ENCODE data around the gene KSR1. TPM values are rescaled to one million over a fixed set of nuclear protein-coding genes. Genes with fewer than 3 reads are reported as not detected.

KSR1 gene
- total RNA-seq, 1 donor from 2014 or later, result 90.2 TPM

DNA sequence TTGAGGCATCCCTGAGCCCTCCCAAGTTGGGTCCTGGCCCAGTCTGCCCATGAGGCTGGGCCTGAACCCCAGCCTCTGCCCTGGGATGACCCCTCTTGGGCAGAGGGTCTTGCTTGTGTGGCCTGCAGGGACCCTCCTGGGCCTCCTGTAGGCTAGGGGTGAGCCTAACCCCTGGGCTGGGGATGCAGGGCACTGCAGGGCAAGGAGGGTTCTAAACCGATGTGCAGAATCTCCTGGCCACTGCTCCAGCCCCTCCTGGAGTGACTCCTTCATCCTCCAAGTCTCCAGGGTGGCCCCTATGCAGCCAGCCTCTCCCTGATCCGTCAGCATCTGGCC is 212.2 kb downstream of the KSR1 start:
- DNase-seq (ENCODE audit: low read depth) (no peak), FAIRE-seq (no peak)
- Mint-ChIP-seq H3K9me3 (ENCODE audit: unreplicated experiment) (no peaks in the 10 kb centered on the region), H3K27me3 (ENCODE audit: low read depth, unreplicated experiment) (peaks cover 38% of the 10 kb centered on the region), H3K27ac (ENCODE audit: unreplicated experiment) (no peak overlapping the region), H3K4me1 (ENCODE audit: low read depth, unreplicated experiment) (no peaks in the 10 kb centered on the region), H3K36me3 (ENCODE audit: low read depth, unreplicated experiment) (peaks cover 2% of the 10 kb centered on the region), H3K4me3 (ENCODE audit: unreplicated experiment) (no peak overlapping the region)
- no peaks in the 10 kb centered on the region for H3K4me1 ChIP-seq (ENCODE audit: insufficient read depth, low read length)
- H3K9ac ChIP-seq (ENCODE audit: low read length), result no peak overlapping the region
- no peaks in the 10 kb centered on the region for H3K79me2 ChIP-seq (ENCODE audit: insufficient read depth, low read length)
- H3K4me2 ChIP-seq (ENCODE audit: low read length), result no peak overlapping the region
- no peaks in the 10 kb centered on the region for H3K9me3 ChIP-seq (ENCODE audit: insufficient read depth, low read depth, low read length)
- no peaks in the 10 kb centered on the region for H3K27me3 ChIP-seq (ENCODE audit: insufficient read depth, low read length)
- no peaks in the 10 kb centered on the region for H4K20me1 ChIP-seq (ENCODE audit: insufficient read depth, low read length)
- no peak overlapping the region for H3K4me3 ChIP-seq (ENCODE audit: insufficient read depth, low read depth, low read length)
- TF ChIP-seq EZH2 (IDR thresholded peaks at IDR 0.05; ENCODE audit: insufficient read depth, low read length), result no peak
- TF ChIP-seq, protein P1, sequence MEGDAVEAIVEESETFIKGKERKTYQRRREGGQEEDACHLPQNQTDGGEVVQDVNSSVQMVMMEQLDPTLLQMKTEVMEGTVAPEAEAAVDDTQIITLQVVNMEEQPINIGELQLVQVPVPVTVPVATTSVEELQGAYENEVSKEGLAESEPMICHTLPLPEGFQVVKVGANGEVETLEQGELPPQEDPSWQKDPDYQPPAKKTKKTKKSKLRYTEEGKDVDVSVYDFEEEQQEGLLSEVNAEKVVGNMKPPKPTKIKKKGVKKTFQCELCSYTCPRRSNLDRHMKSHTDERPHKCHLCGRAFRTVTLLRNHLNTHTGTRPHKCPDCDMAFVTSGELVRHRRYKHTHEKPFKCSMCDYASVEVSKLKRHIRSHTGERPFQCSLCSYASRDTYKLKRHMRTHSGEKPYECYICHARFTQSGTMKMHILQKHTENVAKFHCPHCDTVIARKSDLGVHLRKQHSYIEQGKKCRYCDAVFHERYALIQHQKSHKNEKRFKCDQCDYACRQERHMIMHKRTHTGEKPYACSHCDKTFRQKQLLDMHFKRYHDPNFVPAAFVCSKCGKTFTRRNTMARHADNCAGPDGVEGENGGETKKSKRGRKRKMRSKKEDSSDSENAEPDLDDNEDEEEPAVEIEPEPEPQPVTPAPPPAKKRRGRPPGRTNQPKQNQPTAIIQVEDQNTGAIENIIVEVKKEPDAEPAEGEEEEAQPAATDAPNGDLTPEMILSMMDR (IDR thresholded peaks at IDR 0.05; ENCODE audit: insufficient read depth, low read depth, low read length), result no peak
- H3K36me3 ChIP-seq (ENCODE audit: insufficient read depth, low read length), result no peaks in the 10 kb centered on the region
- H3K27ac ChIP-seq (ENCODE audit: low read depth, low read length), result no peak overlapping the region
- no peak overlapping the region for H2AFZ ChIP-seq (ENCODE audit: low read depth, low read length)

DNA sequence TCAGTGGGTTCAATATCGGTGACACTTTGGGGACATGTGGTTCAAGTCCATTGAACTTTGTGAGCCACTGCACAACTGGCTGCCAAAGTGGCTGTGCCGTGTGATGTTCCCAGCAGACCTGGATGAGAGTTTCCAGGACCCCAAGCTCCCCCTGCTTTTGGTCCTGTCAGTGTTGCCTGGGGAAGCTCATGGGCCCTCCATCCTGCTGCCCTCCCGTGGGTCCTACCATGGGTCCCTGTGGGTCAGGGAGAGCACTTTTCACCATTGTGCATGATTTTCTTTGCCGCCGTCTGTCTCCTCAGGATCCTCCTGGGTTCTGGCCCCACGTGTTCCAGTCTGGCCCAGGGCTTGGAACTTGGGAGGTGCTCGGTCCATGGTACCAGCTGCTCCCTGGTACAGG is 212.9 kb downstream of the KSR1 start:
- Histone ChIP-seq H2AFZ (ENCODE audit: low read depth, low read length) (no peak overlapping the region), H3K27me3 (ENCODE audit: insufficient read depth, low read length) (no peaks in the 10 kb centered on the region), H3K4me3 (ENCODE audit: insufficient read depth, low read depth, low read length) (no peak overlapping the region), H3K9me3 (ENCODE audit: insufficient read depth, low read depth, low read length) (no peaks in the 10 kb centered on the region), H4K20me1 (ENCODE audit: insufficient read depth, low read length) (no peaks in the 10 kb centered on the region), H3K9ac (ENCODE audit: low read length) (no peak overlapping the region), H3K4me1 (ENCODE audit: insufficient read depth, low read length) (no peaks in the 10 kb centered on the region), H3K27ac (ENCODE audit: low read depth, low read length) (no peak overlapping the region), H3K36me3 (ENCODE audit: insufficient read depth, low read length) (no peaks in the 10 kb centered on the region), H3K4me2 (ENCODE audit: low read length) (no peak overlapping the region), H3K79me2 (ENCODE audit: insufficient read depth, low read length) (no peaks in the 10 kb centered on the region)
- H3K4me3 Mint-ChIP-seq (ENCODE audit: unreplicated experiment), result no peak overlapping the region
- DNase-seq (ENCODE audit: low read depth) (no peak), FAIRE-seq (no peak)
- H3K27me3 Mint-ChIP-seq (ENCODE audit: low read depth, unreplicated experiment), result peaks cover 35% of the 10 kb centered on the region
- H3K9me3 Mint-ChIP-seq (ENCODE audit: unreplicated experiment), result no peaks in the 10 kb centered on the region
- peaks cover 2% of the 10 kb centered on the region for H3K36me3 Mint-ChIP-seq (ENCODE audit: low read depth, unreplicated experiment)
- H3K4me1 Mint-ChIP-seq (ENCODE audit: low read depth, unreplicated experiment), result no peaks in the 10 kb centered on the region
- H3K27ac Mint-ChIP-seq (ENCODE audit: unreplicated experiment), result no peak overlapping the region
- TF ChIP-seq, protein P1 (IDR thresholded peaks at IDR 0.05; ENCODE audit: insufficient read depth, low read depth, low read length), result no peak
- no peak for TF ChIP-seq EZH2 (IDR thresholded peaks at IDR 0.05; ENCODE audit: insufficient read depth, low read length)

DNA sequence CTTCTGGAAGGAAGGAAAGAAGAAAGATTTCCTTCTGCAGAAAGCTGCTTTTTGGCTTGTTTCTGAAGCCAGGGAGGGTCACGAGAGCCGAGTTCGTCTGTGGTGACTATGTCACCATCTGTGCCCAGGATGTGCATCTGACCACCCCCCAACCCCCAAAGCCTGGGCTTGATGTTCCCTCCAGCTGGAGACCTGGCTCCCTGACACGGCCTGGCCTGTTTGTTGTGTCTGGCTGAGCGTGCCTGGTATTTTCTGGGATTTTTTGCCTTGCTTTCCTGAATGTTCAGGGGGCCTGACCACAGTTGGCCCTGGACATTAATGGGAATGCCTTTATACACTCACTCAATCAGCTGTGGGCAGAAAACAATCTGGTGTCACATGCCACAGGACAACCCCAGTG is 213.6 kb downstream of the KSR1 start:
- no peaks in the 10 kb centered on the region for H3K4me1 ChIP-seq (ENCODE audit: insufficient read depth, low read length)
- H3K9ac ChIP-seq (ENCODE audit: low read length), result no peak overlapping the region
- Mint-ChIP-seq H3K9me3 (ENCODE audit: unreplicated experiment) (no peaks in the 10 kb centered on the region), H3K4me3 (ENCODE audit: unreplicated experiment) (no peak overlapping the region), H3K27me3 (ENCODE audit: low read depth, unreplicated experiment) (peaks cover 35% of the 10 kb centered on the region), H3K4me1 (ENCODE audit: low read depth, unreplicated experiment) (no peaks in the 10 kb centered on the region), H3K27ac (ENCODE audit: unreplicated experiment) (no peak overlapping the region), H3K36me3 (ENCODE audit: low read depth, unreplicated experiment) (peaks cover 2% of the 10 kb centered on the region)
- no peaks in the 10 kb centered on the region for H3K27me3 ChIP-seq (ENCODE audit: insufficient read depth, low read length)
- H3K9me3 ChIP-seq (ENCODE audit: insufficient read depth, low read depth, low read length), result no peaks in the 10 kb centered on the region
- H3K79me2 ChIP-seq (ENCODE audit: insufficient read depth, low read length), result no peaks in the 10 kb centered on the region
- no peak for DNase-seq (ENCODE audit: low read depth)
- no peak for FAIRE-seq
- H3K27ac ChIP-seq (ENCODE audit: low read depth, low read length), result no peak overlapping the region
- no peaks in the 10 kb centered on the region for H4K20me1 ChIP-seq (ENCODE audit: insufficient read depth, low read length)
- H2AFZ ChIP-seq (ENCODE audit: low read depth, low read length), result no peak overlapping the region
- H3K4me2 ChIP-seq (ENCODE audit: low read length), result no peak overlapping the region
- no peak overlapping the region for H3K4me3 ChIP-seq (ENCODE audit: insufficient read depth, low read depth, low read length)
- no peaks in the 10 kb centered on the region for H3K36me3 ChIP-seq (ENCODE audit: insufficient read depth, low read length)
- TF ChIP-seq, protein P1 (IDR thresholded peaks at IDR 0.05; ENCODE audit: insufficient read depth, low read depth, low read length), result no peak
- TF ChIP-seq EZH2 (IDR thresholded peaks at IDR 0.05; ENCODE audit: insufficient read depth, low read length), result no peak
